Large intestine (tissue), 3 donors: ENCODE data around the gene KRT33A. TPM values are rescaled to one million over a fixed set of nuclear protein-coding genes. Genes with fewer than 3 reads are reported as not detected.
"Not testable (repeated sequence)": the region's sequence is repeated elsewhere in the genome, so short reads cannot be mapped to it uniquely, and the experiment has no call there.

Experiments used
- DNase-seq, 2 donors: peaks; one replicate each; pipeline versions ENCODE4 v3.0.0 to v3.0.0-alpha.2; 2013
- H3K27ac ChIP-seq: one replicate; pipeline ENCODE4 v1.5.1; 2013; ENCODE audit warnings: low read length
- H3K27me3 ChIP-seq: 2 replicates; pipeline ENCODE4 v1.6.1; 2013; ENCODE audit warnings: low read length; ENCODE audit not compliant: control insufficient read depth, insufficient read depth
- H3K36me3 ChIP-seq: 2 replicates; pipeline ENCODE4 v1.6.1; 2013; ENCODE audit warnings: low read length; ENCODE audit not compliant: control insufficient read depth, insufficient read depth
- H3K4me1 ChIP-seq: one replicate; pipeline ENCODE4 v1.6.1; 2013; ENCODE audit warnings: low read length; ENCODE audit not compliant: control insufficient read depth, insufficient read depth
- H3K4me3 ChIP-seq: one replicate; pipeline ENCODE4 v1.5.1; 2013; ENCODE audit warnings: low read length
- H3K9me3 ChIP-seq: one replicate; pipeline ENCODE4 v1.6.1; 2013; ENCODE audit warnings: mild to moderate bottlenecking, low read depth, low read length, moderate library complexity; ENCODE audit not compliant: control insufficient read depth
- WGBS: methylation state at CpG from one replicate; pipeline ENCODE4 v1.1.5; 2013; ENCODE audit warnings: low lambda C conversion rate; ENCODE audit not compliant: insufficient coverage; 5-methylcytosine and 5-hydroxymethylcytosine counted together
- polyA plus RNA-seq: library from polyadenylated mRNA; unstranded; fragments of 120-200 nt; gene quantifications from one replicate; pipeline ENCODE4 v1.2.1, GENCODE V29; 2013

The KRT33A gene
- polyA plus RNA-seq, 1 donor: not detected

DNA sequence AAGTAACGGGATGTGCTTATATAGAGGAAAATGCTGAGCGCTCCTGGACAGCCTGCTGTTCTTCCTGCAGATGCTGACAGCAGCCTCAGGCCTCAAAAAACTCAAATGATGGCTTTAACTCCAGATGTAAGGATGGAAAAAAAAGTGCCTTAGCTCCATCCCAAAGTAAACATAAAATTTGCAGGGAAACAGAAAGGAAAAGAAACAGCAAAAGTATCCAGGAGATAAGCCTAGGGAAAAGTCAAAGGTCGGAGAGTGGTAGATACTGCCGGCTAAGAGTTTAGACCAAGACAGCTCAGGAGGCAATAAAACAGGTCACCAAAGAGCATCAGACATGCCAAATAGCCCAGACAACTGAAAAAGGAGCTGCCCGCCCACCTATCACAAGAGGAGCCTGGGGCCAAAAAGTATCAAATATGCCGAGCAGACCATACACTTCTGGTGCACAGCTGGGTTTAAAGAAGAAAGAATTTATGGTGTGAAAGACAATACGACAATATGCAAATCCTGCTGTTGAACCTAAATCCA, 39.8 kb upstream of the KRT33A start:
- H3K36me3 ChIP-seq: no peaks in the 10 kb centered on the region
- WGBS: 0% methylated on average over 1 of the region's 7 CpGs

DNA sequence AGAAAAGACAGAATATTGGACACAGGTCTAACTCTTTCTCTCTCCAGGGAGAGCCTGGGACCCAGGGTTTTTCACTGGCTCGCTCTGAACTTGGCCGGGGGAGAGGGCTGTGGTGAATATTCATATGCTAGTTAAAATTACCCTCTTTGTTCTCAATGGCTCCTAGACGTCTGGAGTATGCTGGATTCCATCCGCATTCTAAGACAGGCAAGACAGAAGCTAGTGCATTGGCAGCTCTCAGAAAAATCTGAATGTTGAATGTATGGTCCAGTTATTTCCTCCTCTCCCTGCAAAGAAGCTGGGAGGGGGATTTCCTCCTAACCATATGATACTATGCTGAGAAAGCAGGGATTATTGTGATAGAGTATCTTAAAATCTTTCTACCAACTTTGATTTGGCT, 37.0 kb upstream of the KRT33A start:
- Histone ChIP-seq H3K27me3 (no peaks in the 10 kb centered on the region), H3K27ac (no peak overlapping the region), H3K4me3 (no peak overlapping the region), H3K36me3 (no peaks in the 10 kb centered on the region), H3K9me3 (no peaks in the 10 kb centered on the region), H3K4me1 (no peaks in the 10 kb centered on the region)
- DNase-seq: no peak
- WGBS: no CpG with 5 or more reads among the region's 4 CpGs

More for the DNA sequence above, 39.8 kb upstream of the KRT33A start:
- H3K27me3 ChIP-seq: peaks cover 2% of the 10 kb centered on the region
- H3K4me1 ChIP-seq: no peaks in the 10 kb centered on the region
- peak in 1 of 2 donors; percentile 43 for DNase-seq
- H3K4me3 ChIP-seq: no peak overlapping the region
- H3K27ac ChIP-seq: no peak overlapping the region
- no peaks in the 10 kb centered on the region for H3K9me3 ChIP-seq

DNA sequence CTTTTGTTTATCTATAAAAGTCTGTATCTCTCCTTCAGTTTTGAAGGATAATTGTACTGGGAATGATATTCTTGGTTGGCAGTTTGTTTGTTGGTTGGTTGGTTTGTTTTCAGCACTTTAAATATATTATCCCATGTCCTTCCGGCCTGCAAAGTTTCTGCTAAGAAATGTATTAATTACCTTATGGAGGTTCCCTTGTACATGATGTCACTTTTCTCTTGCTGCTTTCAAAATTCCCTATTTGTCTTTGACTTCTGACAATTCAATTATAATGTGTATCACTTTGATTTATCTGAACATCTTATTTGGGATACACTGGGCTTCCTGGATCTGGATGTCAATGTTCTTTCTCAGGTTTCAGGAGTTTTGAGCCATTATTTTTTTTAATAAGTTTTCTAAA, 35.6 kb upstream of the KRT33A start:
- H3K9me3 ChIP-seq: no peaks in the 10 kb centered on the region
- no peaks in the 10 kb centered on the region for H3K4me1 ChIP-seq
- WGBS: no CpG with 5 or more reads among the region's 1 CpG
- no peak overlapping the region for H3K4me3 ChIP-seq
- no peak overlapping the region for H3K27ac ChIP-seq
- H3K27me3 ChIP-seq: peaks cover 2% of the 10 kb centered on the region
- no peak for DNase-seq
- H3K36me3 ChIP-seq: no peaks in the 10 kb centered on the region

GRCh38 chr17:41383690-41384089, 33.1 kb upstream of the KRT33A start:
- no peaks in the 10 kb centered on the region for H3K9me3 ChIP-seq
- H3K36me3 ChIP-seq: no peaks in the 10 kb centered on the region
- no peak overlapping the region for H3K27ac ChIP-seq
- no peaks in the 10 kb centered on the region for H3K4me1 ChIP-seq
- H3K4me3 ChIP-seq: no peak overlapping the region
- DNase-seq: no peak
- WGBS: 90% methylated on average over 1 of the region's 1 CpG
- peaks cover 2% of the 10 kb centered on the region for H3K27me3 ChIP-seq

DNA sequence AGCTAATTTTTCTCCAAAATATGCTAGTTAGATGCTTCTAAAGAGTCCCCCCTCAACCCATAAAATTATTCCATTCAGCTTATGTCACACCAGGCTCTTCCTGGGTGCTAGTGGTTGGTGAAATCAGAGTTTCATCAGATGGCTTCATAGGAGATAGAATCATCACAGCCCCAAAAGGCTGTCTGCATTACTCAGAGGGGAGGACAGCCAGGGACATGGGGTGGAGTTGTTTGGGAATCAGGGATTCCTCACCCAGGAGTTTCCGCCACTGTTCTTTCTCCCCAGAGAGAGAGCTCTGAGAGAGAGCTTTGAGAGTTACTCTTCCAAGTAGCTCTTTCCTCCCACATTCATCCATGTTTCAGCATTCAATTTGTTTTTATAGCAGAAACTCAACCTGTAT, 31.8 kb upstream of the KRT33A start:
- no peak overlapping the region for H3K4me3 ChIP-seq
- no peaks in the 10 kb centered on the region for H3K4me1 ChIP-seq
- no peak overlapping the region for H3K27ac ChIP-seq
- H3K27me3 ChIP-seq: peaks cover 2% of the 10 kb centered on the region
- no peaks in the 10 kb centered on the region for H3K9me3 ChIP-seq
- WGBS: no CpG with 5 or more reads among the region's 1 CpG
- no peaks in the 10 kb centered on the region for H3K36me3 ChIP-seq
- DNase-seq: no peak

DNA sequence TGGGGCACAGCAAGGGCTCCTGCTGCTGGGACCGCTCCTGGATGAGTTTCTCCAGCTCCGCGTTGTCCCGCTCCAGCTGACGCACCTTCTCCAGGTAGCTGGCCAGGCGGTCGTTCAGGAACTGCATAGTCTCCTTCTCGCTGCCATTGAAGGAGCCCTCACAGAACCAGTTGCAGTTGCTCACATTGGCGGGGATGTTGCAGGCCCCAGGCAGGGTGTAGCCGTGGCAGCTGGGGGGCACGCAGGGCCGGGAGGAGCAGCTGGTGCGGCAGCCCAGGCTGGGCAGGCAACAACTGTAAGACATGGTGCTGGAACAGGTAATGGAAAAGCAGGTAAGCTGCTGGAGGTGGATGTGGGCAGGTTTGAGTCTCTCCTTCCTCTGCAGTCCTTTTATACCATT, 31.3 kb upstream of the KRT33A start, which contains the start of gene KRT34:
Gene KRT34, minus strand, starts transcription at position 364 of the 400 bp plus-strand sequence. Its CDS starts 60 bp downstream, at position 304.
- not testable (repeated sequence) for H3K27me3 ChIP-seq, H3K27ac ChIP-seq, H3K9me3 ChIP-seq, H3K4me1 ChIP-seq, H3K4me3 ChIP-seq, DNase-seq, H3K36me3 ChIP-seq
- WGBS: no CpG with 5 or more reads among the region's 13 CpGs

DNA sequence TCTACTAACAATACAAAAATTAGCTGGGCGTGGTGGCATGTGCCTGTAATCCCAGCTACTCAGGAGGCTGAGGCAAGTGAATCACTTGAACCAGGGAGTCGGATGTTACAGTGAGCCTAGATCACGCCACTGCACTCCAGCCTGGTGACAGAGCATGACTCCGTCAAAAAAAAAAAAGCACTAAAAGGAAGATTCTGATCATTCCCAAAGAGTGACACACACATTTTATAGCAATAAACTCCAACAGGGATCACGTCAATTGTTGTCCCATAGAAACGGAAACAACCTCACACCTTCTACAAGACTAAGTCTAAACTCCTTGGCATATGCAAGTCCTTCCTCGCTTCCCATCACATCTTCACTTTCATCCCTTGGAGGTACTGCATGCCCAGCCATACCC, 29.5 kb upstream of the KRT33A start:
- H3K4me3 ChIP-seq, H3K27ac ChIP-seq, H3K4me1 ChIP-seq, H3K36me3 ChIP-seq, H3K9me3 ChIP-seq, H3K27me3 ChIP-seq, DNase-seq: not testable (repeated sequence)
- WGBS: no CpG with 5 or more reads among the region's 7 CpGs

DNA sequence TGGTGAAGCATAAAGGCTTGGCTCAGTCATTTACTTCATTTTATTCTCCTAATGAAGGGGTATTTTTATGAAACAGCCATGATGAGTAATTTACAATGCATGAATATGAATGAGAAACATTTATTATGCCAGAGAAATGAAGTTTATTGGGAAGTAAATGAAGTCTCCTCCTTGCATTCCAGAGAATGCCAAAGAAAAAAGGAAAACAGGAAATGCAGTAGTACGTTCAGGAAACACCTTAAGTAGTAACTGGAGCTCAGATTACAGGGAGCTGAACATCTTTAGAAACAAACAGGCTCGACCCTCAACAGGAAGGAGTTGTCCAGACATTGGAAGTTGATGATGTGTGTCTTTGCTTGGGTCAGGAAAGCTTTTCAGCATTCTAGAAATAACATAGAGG, 26.9 kb upstream of the KRT33A start:
- no peaks in the 10 kb centered on the region for H3K4me1 ChIP-seq
- no peaks in the 10 kb centered on the region for H3K36me3 ChIP-seq
- no peaks in the 10 kb centered on the region for H3K9me3 ChIP-seq
- peaks cover 7% of the 10 kb centered on the region for H3K27me3 ChIP-seq
- H3K27ac ChIP-seq: no peak overlapping the region
- no peak overlapping the region for H3K4me3 ChIP-seq
- WGBS: no CpG with 5 or more reads among the region's 2 CpGs
- DNase-seq: no peak

- DNase-seq: no peak
- Histone ChIP-seq H3K27me3 (peaks cover 6% of the 10 kb centered on the region), H3K9me3 (no peaks in the 10 kb centered on the region), H3K4me1 (no peaks in the 10 kb centered on the region), H3K27ac (no peak within 1 kb of the TSS), H3K36me3 (no peaks in the 10 kb centered on the region), H3K4me3 (no peak within 1 kb of the TSS)
- no CpG with 5 or more reads among the region's 1 CpG for WGBS
Measured at GRCh38 chr17:41369713-41370112, 19.1 kb upstream of the KRT33A start, which contains the start of gene KRT33B. KRT33B (minus strand) TSS chr17:41369813; CDS start chr17:41369750, 63 bp downstream.

GRCh38 chr17:41369023-41369422, 18.4 kb upstream of the KRT33A start:
- no peak for DNase-seq
- H3K27ac ChIP-seq: no peak overlapping the region
- H3K4me1 ChIP-seq: no peaks in the 10 kb centered on the region
- H3K4me3 ChIP-seq: no peak overlapping the region
- WGBS: 100% methylated on average over 2 of the region's 2 CpGs
- H3K36me3 ChIP-seq: no peaks in the 10 kb centered on the region
- H3K27me3 ChIP-seq: peaks cover 6% of the 10 kb centered on the region
- no peaks in the 10 kb centered on the region for H3K9me3 ChIP-seq

GRCh38 chr17:41367426-41368075, 16.9 kb upstream of the KRT33A start:
- no peaks in the 10 kb centered on the region for H3K36me3 ChIP-seq
- H3K4me3 ChIP-seq: no peak overlapping the region

More at GRCh38 chr17:41367426-41368075, 16.9 kb upstream of the KRT33A start:
- H3K27me3 ChIP-seq: peaks cover 2% of the 10 kb centered on the region
- H3K27ac ChIP-seq: no peak overlapping the region
- WGBS: no CpG with 5 or more reads among the region's 10 CpGs
- H3K9me3 ChIP-seq: no peaks in the 10 kb centered on the region
- no peaks in the 10 kb centered on the region for H3K4me1 ChIP-seq
- no peak for DNase-seq
